ENCODE results near the gene CSMD2.

Gene CSMD2

GRCh38 chr1:33895976-33896375, 269.1 kb downstream of the CSMD2 start:
- TF ChIP-seq CTCF (IDR thresholded peaks at IDR 0.05; ENCODE audit: low read depth, low read length) = no peak
- no peak for DNase-seq (ENCODE audit: extremely low read depth, low read depth)

- TF ChIP-seq CTCF (IDR thresholded peaks at IDR 0.05; ENCODE audit: low read depth, low read length) = no peak
- DNase-seq (ENCODE audit: extremely low read depth, low read depth) = no peak
Observed at GRCh38 chr1:33895396-33895795, 269.6 kb downstream of the CSMD2 start.

- TF ChIP-seq CTCF (IDR thresholded peaks at IDR 0.05; ENCODE audit: low read depth, low read length) = no peak
- DNase-seq (ENCODE audit: extremely low read depth, low read depth) = peak; percentile 69
Observed at GRCh38 chr1:33893147-33893830, 271.7 kb downstream of the CSMD2 start.

DNA sequence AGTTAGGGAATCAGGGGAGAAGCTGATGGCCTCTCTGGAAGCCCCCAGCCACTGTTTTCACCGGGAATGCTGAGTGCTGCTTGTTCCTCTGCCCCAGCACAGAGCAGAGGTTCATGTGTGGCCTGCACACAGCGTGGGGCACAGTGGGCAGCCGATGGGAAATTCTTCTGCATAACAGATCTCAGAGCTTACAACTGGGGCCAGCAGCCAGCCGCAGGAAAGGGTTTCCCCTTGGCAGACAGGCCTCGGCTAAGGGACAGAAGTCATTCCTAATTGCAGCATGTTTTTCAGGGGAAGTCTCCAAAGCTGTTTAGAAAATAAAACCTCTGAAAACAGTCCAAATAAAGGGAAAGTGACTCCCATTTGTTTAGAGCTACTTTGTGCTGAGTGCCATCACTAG, 278.5 kb downstream of the CSMD2 start:
- DNase-seq (ENCODE audit: extremely low read depth, low read depth) = no peak
- no peak for TF ChIP-seq CTCF (IDR thresholded peaks at IDR 0.05; ENCODE audit: low read depth, low read length)

GRCh38 chr1:33880305-33880704, 284.7 kb downstream of the CSMD2 start:
- DNase-seq (ENCODE audit: extremely low read depth, low read depth) = no peak
- TF ChIP-seq CTCF (IDR thresholded peaks at IDR 0.05; ENCODE audit: low read depth, low read length) = no peak

DNA sequence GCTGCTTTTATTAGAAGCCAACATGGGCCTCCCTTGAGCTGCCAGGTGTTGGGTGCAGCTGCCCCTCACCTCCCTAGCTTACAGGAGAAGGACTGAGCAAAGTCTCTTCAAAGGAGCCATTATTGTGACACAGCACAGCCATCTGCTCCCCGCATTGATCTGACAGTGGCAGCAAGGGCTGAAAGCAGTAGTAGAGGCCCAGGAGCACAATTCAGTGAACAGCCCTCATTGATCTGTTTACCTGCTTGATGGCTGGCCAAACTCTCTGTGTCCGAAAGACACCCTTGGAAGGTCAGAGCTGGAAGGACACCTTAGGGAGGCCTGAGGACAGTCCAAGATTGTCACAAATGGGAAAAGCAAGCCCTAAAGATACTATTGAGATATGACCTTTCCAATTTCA, 286.6 kb downstream of the CSMD2 start:
- TF ChIP-seq CTCF (IDR thresholded peaks at IDR 0.05; ENCODE audit: low read depth, low read length) = no peak
- DNase-seq (ENCODE audit: extremely low read depth, low read depth) = no peak

DNA sequence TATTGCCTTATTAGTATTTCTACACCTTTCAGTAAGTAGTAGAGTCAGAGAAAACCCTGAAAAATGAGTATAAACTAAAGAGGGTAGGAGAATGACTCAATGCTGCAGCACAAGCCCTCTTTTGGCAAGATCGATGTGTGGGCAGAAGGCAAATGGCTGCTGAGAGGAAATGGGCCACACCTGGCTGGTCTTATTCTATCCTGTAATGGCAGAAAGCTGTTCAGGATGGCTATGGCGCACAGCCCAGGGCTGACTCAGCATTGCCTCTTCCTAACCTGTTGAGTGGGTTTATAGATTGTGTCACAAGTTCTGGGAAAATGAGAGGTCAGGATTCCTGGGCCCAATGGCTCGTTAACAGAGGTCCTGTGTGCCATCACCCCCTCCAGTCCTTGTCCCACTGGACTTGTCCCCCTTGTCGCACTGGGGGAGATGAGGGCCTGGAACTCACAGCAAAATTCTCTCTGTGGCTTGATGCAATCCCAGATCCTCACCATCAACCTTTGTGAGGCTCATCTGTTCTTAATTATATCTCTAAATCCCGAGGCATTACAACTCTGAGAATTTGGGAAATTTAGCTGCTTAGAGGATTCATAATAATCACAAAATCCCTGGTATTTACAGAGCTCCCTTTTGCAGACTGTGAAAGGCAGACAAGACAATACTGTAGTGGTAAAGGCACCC, 287.9 kb downstream of the CSMD2 start:
- DNase-seq (ENCODE audit: extremely low read depth, low read depth) = peak; percentile 84

More for the DNA sequence above, 287.9 kb downstream of the CSMD2 start:
- TF ChIP-seq CTCF (IDR thresholded peaks at IDR 0.05; ENCODE audit: low read depth, low read length) = no peak

All from AG09319 (cell line).